GM12801 (cell line): ENCODE measurements around the gene GLB1L3.

Experiments used
- CTCF ChIP-seq: IDR thresholded peaks from one replicate; pipeline ENCODE4 v1.5.1; 2011; ENCODE audit warnings: control low read depth; ENCODE audit not compliant: insufficient read length; ENCODE audit errors: extremely low read depth

The GLB1L3 gene

GRCh38 chr11:134313821-134314607 lies 37.8 kb downstream of the GLB1L3 start:
- TF ChIP-seq CTCF = no peak

DNA sequence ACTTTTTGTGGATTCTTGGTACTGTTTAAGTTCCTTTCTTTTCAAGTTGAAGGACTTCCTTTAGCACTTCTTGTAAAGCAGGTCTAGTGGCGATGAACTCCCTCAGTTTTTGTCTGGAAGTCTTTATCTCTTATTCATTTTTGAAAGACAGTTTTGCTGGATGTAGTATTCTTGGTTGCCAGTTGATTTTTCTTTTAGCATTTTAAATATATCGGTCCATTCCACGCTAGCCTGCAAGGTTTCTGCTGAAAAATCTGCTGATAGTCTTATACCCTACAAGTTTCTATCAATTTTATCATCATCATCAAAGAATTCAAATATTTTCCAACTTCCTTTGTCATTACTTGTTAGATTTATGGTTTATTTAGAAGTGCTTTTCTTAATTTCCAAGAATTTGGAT lies 40.9 kb downstream of the GLB1L3 start:
- TF ChIP-seq CTCF = no peak

- TF ChIP-seq CTCF = no peak
These were observed 46.4 kb downstream of the GLB1L3 start for GRCh38 chr11:134322553-134322952.

GRCh38 chr11:134328433-134328832 lies 52.3 kb downstream of the GLB1L3 start:
- no peak for TF ChIP-seq CTCF

- TF ChIP-seq CTCF = no peak
These were observed 54.6 kb downstream of the GLB1L3 start for GRCh38 chr11:134330611-134331353.

DNA sequence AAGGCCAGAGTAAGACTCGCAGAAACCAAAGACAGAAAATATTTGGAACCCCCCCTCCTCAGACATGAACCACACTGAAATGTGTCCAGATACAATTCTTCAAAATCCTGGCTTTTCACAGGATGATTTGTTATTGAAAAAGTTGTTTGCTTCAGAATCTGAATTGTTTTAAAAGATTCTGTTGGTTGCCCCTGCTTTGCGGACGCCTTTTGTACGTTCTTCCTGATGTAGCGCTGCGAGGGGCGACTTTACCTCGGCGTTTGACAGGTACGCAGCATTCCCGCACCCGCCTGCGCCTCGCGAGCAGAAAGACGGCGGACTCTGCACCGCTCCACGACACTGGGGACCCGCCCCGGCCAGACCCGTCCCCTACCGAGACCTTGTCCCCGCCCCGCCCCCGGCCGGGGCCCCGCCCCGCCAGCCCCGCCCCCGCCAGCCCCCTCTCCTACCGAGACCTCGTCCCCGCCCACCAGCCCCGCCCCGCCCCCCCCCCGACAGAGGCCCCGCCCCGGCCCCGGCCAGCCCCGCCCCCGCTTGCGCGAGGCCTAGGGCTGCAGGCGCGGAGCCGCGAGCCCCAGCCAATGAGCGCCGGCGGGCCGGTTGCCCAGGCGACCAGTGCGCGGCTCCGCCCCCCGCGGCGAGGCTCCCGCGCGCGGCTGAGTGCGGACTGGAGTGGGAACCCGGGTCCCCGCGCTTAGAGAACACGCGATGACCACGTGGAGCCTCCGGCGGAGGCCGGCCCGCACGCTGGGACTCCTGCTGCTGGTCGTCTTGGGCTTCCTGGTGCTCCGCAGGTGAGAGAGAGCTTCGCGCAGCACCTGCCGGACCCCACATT lies 55.4 kb downstream of the GLB1L3 start, which contains the start of gene GLB1L2:
GLB1L2 (plus strand) TSS at position 635 of the 835 bp plus-strand sequence; CDS start at position 709, 74 bp downstream.
- no peak for TF ChIP-seq CTCF

DNA sequence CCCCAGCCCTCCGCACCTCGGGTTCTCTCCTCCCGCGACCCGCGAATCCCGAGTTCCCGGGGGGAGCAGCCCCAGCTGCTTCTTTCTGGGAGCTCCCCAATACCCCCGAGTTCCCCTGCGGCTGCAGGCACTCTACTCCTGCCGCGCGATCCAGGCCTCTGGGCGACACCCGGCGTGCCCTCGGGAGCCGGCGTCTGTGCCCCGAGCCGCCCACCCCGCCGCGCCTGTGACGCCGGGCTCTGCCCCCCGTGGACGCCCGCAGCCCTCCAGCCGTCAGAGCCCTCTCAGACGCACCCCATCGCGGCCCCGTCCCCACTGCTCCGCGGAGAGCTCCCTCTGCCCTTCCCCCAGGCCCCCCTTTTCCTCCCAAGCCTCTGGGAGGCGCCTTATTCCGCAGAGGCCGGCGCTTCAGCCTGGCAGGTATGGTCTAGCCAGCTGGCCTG lies 56.0 kb downstream of the GLB1L3 start:
- TF ChIP-seq CTCF = no peak
